ENCODE data around the gene TUBGCP5.
A peak's percentile ranks its signal among the peaks of the same experiment; 100 is the strongest.
"Not testable (repeated sequence)": the region's sequence is repeated elsewhere in the genome, so short reads cannot be mapped to it uniquely, and the experiment has no call there.

Gene TUBGCP5

GRCh38 chr15:23039143-23039916 lies at the start of gene TUBGCP5:
Gene TUBGCP5, minus strand, starts transcription at chr15:23039569. Its CDS starts 26 bp downstream, at chr15:23039543.
- peak; percentile 95 for DNase-seq

DNA sequence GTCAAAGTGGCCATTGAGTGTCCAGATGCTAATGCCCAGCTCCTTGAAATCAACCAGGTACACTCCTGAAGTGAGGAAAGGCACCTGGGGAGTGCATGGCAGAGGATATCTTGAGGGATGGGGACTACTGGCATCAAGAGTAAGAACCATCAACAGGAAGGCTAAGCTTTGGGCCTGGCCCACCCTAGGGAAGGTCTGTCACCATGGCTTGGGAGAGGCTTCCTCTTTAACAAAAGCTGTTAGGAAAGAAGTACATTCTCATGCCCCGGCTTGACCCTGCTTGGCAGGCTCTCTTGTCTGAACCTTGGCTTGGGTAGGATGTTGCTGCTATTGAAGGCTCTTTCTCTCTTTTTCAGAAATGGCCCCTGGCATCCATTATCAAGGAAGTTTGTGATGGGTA lies 43.7 kb upstream of the TUBGCP5 start:
- DNase-seq, result no peak

- DNase-seq, result not testable (repeated sequence)
Observed at GRCh38 chr15:23081996-23082737, 42.8 kb upstream of the TUBGCP5 start.

GRCh38 chr15:23081271-23081670 lies 41.9 kb upstream of the TUBGCP5 start:
- DNase-seq, result no peak

GRCh38 chr15:23079766-23080165 lies 40.4 kb upstream of the TUBGCP5 start:
- no peak for DNase-seq

GRCh38 chr15:23075927-23076326 lies 36.6 kb upstream of the TUBGCP5 start:
- DNase-seq, result no peak

DNA sequence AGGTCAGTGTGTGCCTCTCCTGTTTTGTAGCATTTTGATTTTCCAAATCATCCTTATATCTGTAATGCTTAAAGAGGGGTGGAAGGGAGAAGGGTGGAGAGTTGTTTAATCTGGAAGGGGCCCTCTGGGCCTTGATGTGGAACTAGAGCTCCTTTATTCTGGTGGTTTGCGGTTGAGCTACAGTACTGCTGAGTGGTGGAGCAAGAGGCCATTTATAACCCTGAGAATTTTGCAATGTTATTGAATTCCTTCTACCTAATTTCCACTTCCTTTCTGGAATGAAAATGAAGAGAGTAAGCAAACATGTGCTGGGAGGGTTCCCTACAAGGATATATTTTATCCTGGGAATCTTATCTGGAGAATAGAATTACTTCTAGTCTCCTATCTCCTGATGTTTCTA lies 35.3 kb upstream of the TUBGCP5 start:
- DNase-seq, result no peak

DNA sequence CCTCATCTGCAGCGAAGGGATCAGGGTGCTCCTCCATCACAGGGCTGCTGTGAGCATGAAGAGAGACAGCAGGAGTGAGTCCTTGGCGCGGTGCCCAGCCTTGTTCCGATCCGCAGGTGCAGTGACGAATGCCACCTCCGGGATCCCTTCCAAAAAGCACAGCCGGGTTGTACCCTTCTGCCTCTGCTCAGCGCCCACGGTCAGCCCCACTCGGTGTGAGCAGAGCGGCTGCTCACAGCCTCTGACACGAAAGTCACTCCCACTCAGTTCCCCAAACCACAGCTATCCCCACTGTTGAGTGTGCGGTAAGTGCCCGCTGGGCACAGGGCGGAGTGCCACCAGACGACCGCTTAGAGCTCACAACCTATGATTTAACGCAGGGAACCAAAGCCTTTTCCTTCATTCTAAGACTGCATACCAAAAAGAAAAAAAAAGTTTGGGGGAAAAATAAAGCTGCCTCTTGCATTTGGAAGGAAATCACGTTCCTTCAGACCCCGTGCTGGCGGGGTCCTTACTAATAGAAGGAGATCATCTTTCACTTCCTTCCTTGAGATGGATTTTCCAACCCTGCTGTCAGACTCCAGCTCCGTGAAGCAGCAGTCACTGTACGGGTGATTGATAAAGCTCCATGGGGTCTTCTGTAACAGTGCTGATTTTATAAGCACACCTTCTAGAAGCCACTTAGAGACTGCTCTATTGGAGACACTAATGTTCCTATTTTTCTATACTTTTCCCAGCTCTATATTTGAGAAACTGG lies 34.7 kb upstream of the TUBGCP5 start:
- DNase-seq, result no peak

GRCh38 chr15:23072633-23073032 lies 33.3 kb upstream of the TUBGCP5 start:
- no peak for DNase-seq

- no peak for DNase-seq
Observed at GRCh38 chr15:23069496-23070166, 30.3 kb upstream of the TUBGCP5 start.

DNA sequence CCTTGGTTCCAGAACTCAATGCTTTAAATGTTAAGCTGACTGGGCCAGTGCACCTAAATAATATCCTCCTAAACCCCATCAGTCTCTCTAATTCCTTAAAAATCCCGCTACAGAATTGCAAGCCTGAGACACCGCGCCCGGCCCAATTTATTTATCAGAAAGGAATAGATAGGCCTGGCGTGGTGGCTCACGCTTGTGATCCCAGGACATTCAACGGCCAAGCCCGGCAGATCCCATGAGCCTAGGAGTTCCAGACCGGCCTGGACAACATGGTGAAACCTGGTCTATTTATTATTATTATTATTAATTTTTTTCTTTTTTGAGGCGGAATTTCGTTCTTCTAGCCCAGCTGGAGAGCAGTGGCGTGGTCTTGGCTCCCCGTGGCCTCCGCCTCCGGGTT lies 28.0 kb upstream of the TUBGCP5 start:
- DNase-seq, result no peak

DNA sequence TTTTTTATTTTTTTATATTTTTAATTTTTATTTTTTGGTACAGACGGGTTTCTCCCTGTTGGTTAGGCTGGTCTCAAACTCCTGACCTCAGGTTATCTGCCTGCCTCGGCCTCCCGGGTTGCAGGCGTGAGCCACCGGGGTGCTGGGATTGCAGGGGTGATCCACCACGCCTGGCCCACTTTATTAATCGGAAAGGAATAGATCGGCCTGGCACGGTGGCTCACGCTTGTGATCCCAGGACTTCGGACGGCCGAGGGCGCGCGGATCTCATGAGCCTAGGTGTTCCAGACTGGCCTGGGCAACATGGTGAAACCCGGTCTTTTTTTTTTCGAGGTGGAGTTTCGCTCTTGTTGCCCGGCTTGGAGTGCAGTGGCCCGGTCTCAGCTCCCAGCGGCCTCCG lies 26.5 kb upstream of the TUBGCP5 start:
- DNase-seq, result no peak

GRCh38 chr15:23064156-23064555 lies 24.8 kb upstream of the TUBGCP5 start:
- DNase-seq, result no peak

- no peak for DNase-seq
Observed at GRCh38 chr15:23057707-23058106, 18.3 kb upstream of the TUBGCP5 start.

DNA sequence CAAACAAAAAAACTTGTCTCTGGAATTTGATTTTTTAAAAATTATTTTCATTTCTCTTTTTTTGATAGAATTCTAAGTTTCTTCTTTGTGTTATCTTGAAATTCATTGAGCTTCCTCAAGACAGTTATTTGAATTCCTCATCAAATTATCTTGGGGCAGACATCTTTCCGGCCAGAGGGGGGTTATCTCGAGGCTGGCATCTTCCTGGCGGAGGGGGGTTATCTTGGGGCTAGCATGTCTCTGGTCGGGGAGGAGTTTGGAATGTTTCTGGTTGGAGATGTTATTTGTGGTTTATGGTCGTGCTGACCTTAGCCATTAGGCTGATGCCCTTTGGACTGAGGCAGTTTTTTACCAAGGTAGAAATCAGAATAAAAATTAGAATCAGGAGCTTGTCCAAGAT lies 15.9 kb upstream of the TUBGCP5 start:
- no peak for DNase-seq

GRCh38 chr15:23052522-23052921 lies 13.2 kb upstream of the TUBGCP5 start:
- no peak for DNase-seq

- DNase-seq, result no peak
Observed at GRCh38 chr15:23050708-23051107, 11.3 kb upstream of the TUBGCP5 start.

GRCh38 chr15:23049984-23050628 lies 10.7 kb upstream of the TUBGCP5 start:
- DNase-seq, result no peak

GRCh38 chr15:23048572-23049282 lies 9.4 kb upstream of the TUBGCP5 start:
- DNase-seq, result not testable (repeated sequence)

GRCh38 chr15:23043987-23044386 lies 4.6 kb upstream of the TUBGCP5 start:
- not testable (repeated sequence) for DNase-seq

DNA sequence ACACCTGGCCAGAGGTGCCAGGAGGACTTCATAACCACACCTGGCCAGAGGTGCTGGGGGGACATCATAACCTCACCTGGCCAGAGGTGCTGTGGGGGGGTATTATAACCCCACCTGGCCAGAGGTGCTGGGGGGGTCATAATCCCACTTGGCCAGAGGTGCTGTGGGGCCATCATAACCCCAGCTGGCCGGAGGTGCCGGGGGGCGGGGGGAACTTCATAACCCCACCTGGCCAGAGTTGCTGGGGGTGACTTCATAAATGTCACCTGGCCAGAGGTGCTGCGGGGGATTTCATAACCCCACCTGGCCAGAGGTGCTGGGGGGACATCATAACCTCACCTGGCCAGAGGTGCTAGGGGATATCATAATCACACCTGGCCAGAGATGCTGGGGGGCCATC lies 4.2 kb upstream of the TUBGCP5 start:
- not testable (repeated sequence) for DNase-seq

DNA sequence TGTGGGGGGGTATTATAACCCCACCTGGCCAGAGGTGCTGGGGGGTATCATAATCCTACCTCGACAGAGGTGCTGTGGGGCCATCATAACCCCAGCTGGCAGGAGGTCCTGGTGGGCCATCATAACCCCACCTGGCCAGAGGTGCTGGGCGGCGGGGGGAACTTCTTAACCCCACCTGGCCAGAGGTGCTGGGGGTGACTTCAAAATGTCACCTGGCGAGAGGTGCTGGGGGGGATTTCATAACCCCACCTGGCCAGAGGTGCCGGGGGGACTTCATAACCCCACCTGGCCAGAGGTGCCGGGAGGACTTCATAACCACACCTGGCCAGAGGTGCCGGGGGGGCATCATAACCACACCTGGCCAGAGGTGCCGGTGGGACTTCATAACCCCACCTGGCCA lies 2.4 kb upstream of the TUBGCP5 start:
- DNase-seq, result not testable (repeated sequence)
